Common myeloid progenitor, CD34-positive (primary cell): ENCODE results near the gene KIF19.

ENCODE experiments used
- CTCF ChIA-PET: fragments of 350-600 bp; sonication (Branson Sonifier 250); formaldehyde crosslinking; loops from one replicate; lab custom pipeline; 2021; ENCODE audit warnings: antibody characterized with exemption; lab: Charles Lee
- POLR2A ChIA-PET: fragments of 350-600 bp; sonication (Branson Sonifier 250); formaldehyde crosslinking; loops from one replicate; lab custom pipeline; 2021; ENCODE audit warnings: antibody characterized with exemption; lab: Charles Lee
- DNase-seq, 3 donors: peaks; one replicate each; pipeline versions ENCODE4 v3.0.0 to v3.0.0-alpha.2; 2013
- H3K27ac ChIP-seq, 2 experiments: 1 replicate in 1 of 2; 2 replicates in 1 of 2; pipeline ENCODE4 v1.7.0; 2013; ENCODE audit warnings: inconsistent platforms in 2 of 2, low read length in 2 of 2, mild to moderate bottlenecking in 2 of 2, low read depth in 1 of 2, moderate library complexity in 1 of 2; ENCODE audit not compliant: severe bottlenecking in 2 of 2, insufficient read depth in 1 of 2, poor library complexity in 1 of 2
- H3K27me3 ChIP-seq, 5 experiments: replicated peaks in 2 of 5; 1 replicate in 3 of 5; 2 replicates in 2 of 5; pipeline versions ENCODE4 v1.6.1 to v1.7.0; 2013; ENCODE audit warnings: low read length in 4 of 5, mild to moderate bottlenecking in 2 of 5, moderate library complexity in 2 of 5, inconsistent platforms in 1 of 5; ENCODE audit not compliant: insufficient read depth in 5 of 5, control insufficient read depth in 4 of 5
- H3K36me3 ChIP-seq, 4 experiments: 1 replicate in 2 of 4; 2 replicates in 2 of 4; pipeline versions ENCODE4 v1.6.1 to v1.7.0; 2013; ENCODE audit warnings: low read length in 3 of 4, control low read depth in 1 of 4, mild to moderate bottlenecking in 1 of 4; ENCODE audit not compliant: control insufficient read depth in 4 of 4, insufficient read depth in 4 of 4
- H3K4me1 ChIP-seq, 4 experiments: 1 replicate in 3 of 4; 2 replicates in 1 of 4; pipeline versions ENCODE4 v1.6.1 to v1.7.1; 2013; ENCODE audit warnings: low read length in 3 of 4, mild to moderate bottlenecking in 3 of 4, control low read depth in 1 of 4, inconsistent platforms in 1 of 4, moderate library complexity in 1 of 4; ENCODE audit not compliant: control insufficient read depth in 4 of 4, insufficient read depth in 4 of 4; ENCODE audit errors: control extremely low read depth in 1 of 4
- H3K4me3 ChIP-seq, 7 experiments: 1 replicate in 4 of 7; 2 replicates in 3 of 7; pipeline versions ENCODE4 v1.5.1 to v1.7.0; 2013; ENCODE audit warnings: mild to moderate bottlenecking in 7 of 7, low read length in 6 of 7, moderate library complexity in 6 of 7, inconsistent platforms in 2 of 7, low read depth in 2 of 7, control low read depth in 1 of 7; ENCODE audit not compliant: insufficient read depth in 4 of 7, control insufficient read depth in 1 of 7; ENCODE audit errors: extremely low read depth in 1 of 7
- H3K9me3 ChIP-seq, 5 experiments: 1 replicate in 4 of 5; 2 replicates in 1 of 5; pipeline versions ENCODE4 v1.6.1 to v1.7.1; 2013; ENCODE audit warnings: low read length in 4 of 5, mild to moderate bottlenecking in 2 of 5, inconsistent platforms in 1 of 5, low read depth in 1 of 5, moderate library complexity in 1 of 5; ENCODE audit not compliant: control insufficient read depth in 4 of 5, insufficient read depth in 2 of 5; ENCODE audit errors: control extremely low read depth in 1 of 5
- WGBS: methylation state at CpG from one replicate; pipeline ENCODE4 v1.1.5; 2013; ENCODE audit not compliant: insufficient coverage; 5-methylcytosine and 5-hydroxymethylcytosine counted together

The KIF19 gene

GRCh38 chr17:74329378-74329777 lies 3.4 kb downstream of the KIF19 start:
- Histone ChIP-seq H3K36me3 (no peaks in the 10 kb centered on the region), H3K4me1 (peaks cover 0 to 29% (median 22%) of the 10 kb centered on the region in 4 experiments), H3K9me3 (peaks cover 0 to 5% (median 4%) of the 10 kb centered on the region in 5 experiments), H3K4me3 (no peak overlapping the region), H3K27ac (no peak overlapping the region), H3K27me3 (peaks cover 0 to 35% (median 26%) of the 10 kb centered on the region in 5 experiments)
- WGBS = 37% methylated on average over 3 of the region's 3 CpGs
- ChIA-PET CTCF (interaction anchor here (1.0 to 1.1 kb wide), 2 partner anchors 21 to 24 kb away, joined by 3 read pairs; no protein-coding TSS in a partner anchor), POLR2A (no interaction called here)
- DNase-seq = no peak

GRCh38 chr17:74330446-74330845 lies 4.4 kb downstream of the KIF19 start:
- H3K4me3 ChIP-seq = no peak overlapping the region
- CTCF ChIA-PET = interaction anchor here (1.3 to 3.1 kb wide), 4 partner anchors 21 to 35 kb away, joined by 4 to 15 read pairs (median 9); no protein-coding TSS in a partner anchor
- H3K4me1 ChIP-seq = peaks cover 0 to 24% (median 19%) of the 10 kb centered on the region in 4 experiments
- POLR2A ChIA-PET = no interaction called here
- DNase-seq = no peak
- no peaks in the 10 kb centered on the region for H3K36me3 ChIP-seq
- H3K27ac ChIP-seq = no peak overlapping the region
- 94% methylated on average over 8 of the region's 8 CpGs for WGBS
- H3K27me3 ChIP-seq = peaks cover 0 to 26% (median 20%) of the 10 kb centered on the region in 5 experiments
- H3K9me3 ChIP-seq = peaks cover 0 to 10% (median 7%) of the 10 kb centered on the region in 5 experiments

GRCh38 chr17:74332017-74332650 lies 6.1 kb downstream of the KIF19 start:
- no peak for DNase-seq
- H3K36me3 ChIP-seq = no peaks in the 10 kb centered on the region
- H3K27ac ChIP-seq = no peak overlapping the region
- WGBS = 79% methylated on average over 5 of the region's 7 CpGs
- POLR2A ChIA-PET = no interaction called here
- peaks cover 0 to 10% (median 7%) of the 10 kb centered on the region in 4 experiments for H3K4me1 ChIP-seq
- peaks cover 0 to 10% (median 7%) of the 10 kb centered on the region in 5 experiments for H3K9me3 ChIP-seq
- no peak overlapping the region for H3K4me3 ChIP-seq
- CTCF ChIA-PET = interaction anchor here (0.7 to 3.1 kb wide), 5 partner anchors 8 to 30 kb away, joined by 3 to 15 read pairs (median 3); no protein-coding TSS in a partner anchor
- H3K27me3 ChIP-seq = peaks cover 0 to 10% (median 4%) of the 10 kb centered on the region in 5 experiments

- peak overlapping the region in 1 of 7 experiments; percentile 4 for H3K4me3 ChIP-seq
- no peak overlapping the region for H3K27ac ChIP-seq
- peaks cover 0 to 10% (median 7%) of the 10 kb centered on the region in 5 experiments for H3K9me3 ChIP-seq
- peaks cover 0 to 8% (median 3%) of the 10 kb centered on the region in 5 experiments for H3K27me3 ChIP-seq
- ChIA-PET CTCF (interaction anchor here (0.6 to 3.1 kb wide), 5 partner anchors 9 to 174 kb away, joined by 3 to 15 read pairs (median 3); no protein-coding TSS in a partner anchor), POLR2A (no interaction called here)
- 20% methylated on average over 6 of the region's 11 CpGs for WGBS
- H3K36me3 ChIP-seq = no peaks in the 10 kb centered on the region
- H3K4me1 ChIP-seq = peaks cover 0 to 10% (median 7%) of the 10 kb centered on the region in 4 experiments
- DNase-seq = peak in 2 of 3 donors; percentile 79 to 84
Observed at GRCh38 chr17:74332763-74333283, 6.8 kb downstream of the KIF19 start.

- 100% methylated on average over 1 of the region's 2 CpGs for WGBS
- POLR2A ChIA-PET = interaction anchor here (0.6 to 0.7 kb wide), 2 partner anchors 11 to 18 kb away, joined by 3 to 4 read pairs; no protein-coding TSS in a partner anchor
- Histone ChIP-seq H3K4me1 (peaks cover 0 to 10% (median 7%) of the 10 kb centered on the region in 4 experiments), H3K27ac (no peak overlapping the region), H3K4me3 (no peak overlapping the region), H3K9me3 (peaks cover 0 to 10% (median 7%) of the 10 kb centered on the region in 5 experiments), H3K27me3 (peaks cover 0 to 4% (median 0%) of the 10 kb centered on the region in 5 experiments), H3K36me3 (no peaks in the 10 kb centered on the region)
- no peak for DNase-seq
- CTCF ChIA-PET = interaction anchor here (1.7 to 2.0 kb wide), 2 partner anchors 29 to 33 kb away, joined by 4 read pairs; partner anchors contain the start of gene GPR142
Observed at GRCh38 chr17:74334393-74335039, 8.5 kb downstream of the KIF19 start.

- peaks cover 0 to 10% (median 7%) of the 10 kb centered on the region in 4 experiments for H3K4me1 ChIP-seq
- H3K27me3 ChIP-seq = no peaks in the 10 kb centered on the region
- peaks cover 0 to 10% (median 7%) of the 10 kb centered on the region in 5 experiments for H3K9me3 ChIP-seq
- H3K36me3 ChIP-seq = no peaks in the 10 kb centered on the region
- no peak for DNase-seq
- CTCF ChIA-PET = interaction anchor here (1.2 to 2.0 kb wide), 4 partner anchors 14 to 32 kb away, joined by 4 to 5 read pairs (median 4); partner anchors contain the start of gene GPR142
- no peak overlapping the region for H3K27ac ChIP-seq
- no peak overlapping the region for H3K4me3 ChIP-seq
- WGBS = 98% methylated on average over 5 of the region's 5 CpGs
- POLR2A ChIA-PET = no interaction called here
Observed at GRCh38 chr17:74335529-74336062, 9.6 kb downstream of the KIF19 start.
